AG08395 (cell line): ENCODE measurements around the gene TMEM167B.

Experiments
- DNase-seq: peaks from one replicate; pipeline ENCODE4 v3.0.0; 2012; ENCODE audit warnings: mixed read lengths, low spot score

The TMEM167B gene

DNA sequence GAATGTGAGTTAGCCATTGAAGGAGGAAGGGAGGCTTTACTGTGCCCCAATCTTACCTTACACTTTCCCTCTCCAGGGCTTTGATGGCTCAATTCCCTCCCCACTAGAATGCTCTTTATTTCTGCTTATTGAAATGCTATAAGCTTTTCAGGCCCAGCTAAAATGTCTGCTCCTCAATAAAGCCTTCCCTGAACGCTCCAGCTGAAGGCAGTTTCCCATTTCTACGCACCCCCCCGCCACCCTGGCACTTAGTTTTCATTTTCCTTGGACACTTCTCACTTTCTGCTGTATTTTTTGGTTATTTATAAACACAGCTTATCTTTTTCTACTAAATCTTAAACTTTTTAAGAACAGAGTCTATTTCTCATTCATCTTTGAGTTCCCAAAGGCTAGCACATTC lies 7.1 kb upstream of the TMEM167B start:
- DNase-seq: no peak

DNA sequence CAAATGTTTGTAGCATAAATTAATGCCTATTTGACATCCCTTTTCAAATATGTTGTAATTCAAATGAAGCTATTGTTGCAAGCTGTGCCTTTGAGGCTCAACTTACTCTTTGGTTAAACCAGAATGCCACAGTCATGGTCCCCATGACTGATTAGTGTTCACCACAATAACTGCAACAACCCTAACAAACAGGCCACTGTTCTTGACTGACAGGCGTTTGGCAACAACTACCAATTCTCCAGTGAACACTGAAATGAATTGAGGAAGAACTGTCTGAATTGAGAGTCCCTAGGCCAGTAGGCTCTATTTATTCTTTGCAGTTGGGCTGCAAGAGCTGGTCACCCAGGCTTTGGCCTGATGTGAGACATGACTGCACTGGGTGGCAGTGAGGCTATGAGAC lies 6.6 kb upstream of the TMEM167B start:
- DNase-seq: no peak

DNA sequence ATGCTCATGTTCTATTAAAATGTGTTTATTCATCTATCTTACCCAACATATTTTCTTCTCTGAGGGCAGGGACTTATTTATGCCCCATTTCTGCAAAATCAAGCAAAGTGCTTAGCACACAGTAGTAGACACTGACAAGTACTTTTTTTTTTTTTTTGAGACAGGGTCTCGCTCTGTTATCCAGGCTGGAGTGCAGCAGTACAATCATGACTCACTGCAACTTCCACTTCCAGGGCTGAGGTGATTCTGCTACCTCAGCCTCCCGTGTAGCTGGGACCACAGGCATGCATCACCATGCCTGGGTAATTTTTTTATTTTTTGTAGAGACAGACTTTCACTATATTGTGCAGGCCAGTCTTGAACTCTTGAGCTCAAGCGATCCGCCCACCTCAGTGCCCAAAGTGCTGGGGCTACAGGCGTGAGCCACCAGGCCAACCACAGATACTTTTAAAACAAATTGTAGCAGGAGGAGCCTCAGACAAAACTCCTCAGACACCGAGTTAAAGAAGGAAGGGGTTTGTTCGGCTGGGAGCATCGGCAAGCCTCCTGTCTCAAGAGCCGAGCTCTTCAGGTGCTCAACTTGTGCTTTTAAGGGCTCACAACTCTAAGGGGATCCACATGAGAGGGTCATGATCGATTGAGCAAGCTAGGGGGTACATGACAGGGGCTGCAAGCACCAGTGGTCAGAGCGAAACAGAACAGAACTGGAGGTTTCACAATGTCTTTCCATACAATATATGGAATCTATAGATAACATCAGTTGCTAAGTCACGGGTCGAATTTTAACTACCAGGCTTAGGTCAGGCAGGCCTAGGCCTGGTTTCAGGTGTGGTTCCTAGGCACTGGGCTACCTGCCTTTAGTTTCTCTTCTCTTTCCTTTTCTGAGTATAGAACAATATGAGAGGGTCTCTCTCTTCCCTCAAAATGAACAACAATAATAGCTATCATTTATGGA lies 5.7 kb upstream of the TMEM167B start:
- DNase-seq: no peak

DNA sequence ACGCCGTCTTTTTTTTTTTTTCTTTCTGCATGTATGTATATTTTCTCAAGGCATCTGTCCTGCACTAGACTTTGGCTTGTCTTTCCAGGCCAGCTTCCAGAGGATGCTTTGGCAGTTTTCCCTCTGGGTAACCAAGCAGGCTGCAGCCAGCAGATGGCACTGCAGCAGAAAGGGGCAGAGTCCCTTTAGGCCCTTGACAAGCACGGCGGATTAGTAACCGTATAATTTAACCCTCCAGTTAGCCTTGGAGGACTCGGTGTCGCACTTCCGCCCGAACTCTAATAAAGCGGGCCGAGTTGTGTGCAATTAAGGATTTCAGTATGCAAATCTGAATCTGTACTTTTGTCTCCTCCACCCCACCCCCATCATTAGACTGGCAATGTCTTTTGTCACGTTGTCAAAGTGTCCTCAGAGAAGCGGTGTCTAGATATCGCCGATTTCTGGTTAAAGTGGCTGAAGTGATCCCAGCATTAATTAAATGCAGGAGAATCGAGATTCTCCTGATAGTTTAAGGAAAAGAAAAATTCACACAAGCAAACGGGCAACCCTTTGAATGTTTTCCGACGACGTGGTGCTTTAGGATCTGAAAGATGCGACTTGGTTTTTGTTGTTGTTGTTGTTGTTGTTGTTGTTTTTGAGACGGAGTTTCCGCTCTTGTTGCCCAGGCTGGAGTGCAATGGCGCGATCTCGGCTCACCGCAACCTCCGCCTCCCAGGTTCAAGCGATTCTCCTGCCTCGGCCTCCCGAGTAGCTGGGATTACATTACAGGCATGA lies 1.1 kb upstream of the TMEM167B start:
- no peak for DNase-seq

DNA sequence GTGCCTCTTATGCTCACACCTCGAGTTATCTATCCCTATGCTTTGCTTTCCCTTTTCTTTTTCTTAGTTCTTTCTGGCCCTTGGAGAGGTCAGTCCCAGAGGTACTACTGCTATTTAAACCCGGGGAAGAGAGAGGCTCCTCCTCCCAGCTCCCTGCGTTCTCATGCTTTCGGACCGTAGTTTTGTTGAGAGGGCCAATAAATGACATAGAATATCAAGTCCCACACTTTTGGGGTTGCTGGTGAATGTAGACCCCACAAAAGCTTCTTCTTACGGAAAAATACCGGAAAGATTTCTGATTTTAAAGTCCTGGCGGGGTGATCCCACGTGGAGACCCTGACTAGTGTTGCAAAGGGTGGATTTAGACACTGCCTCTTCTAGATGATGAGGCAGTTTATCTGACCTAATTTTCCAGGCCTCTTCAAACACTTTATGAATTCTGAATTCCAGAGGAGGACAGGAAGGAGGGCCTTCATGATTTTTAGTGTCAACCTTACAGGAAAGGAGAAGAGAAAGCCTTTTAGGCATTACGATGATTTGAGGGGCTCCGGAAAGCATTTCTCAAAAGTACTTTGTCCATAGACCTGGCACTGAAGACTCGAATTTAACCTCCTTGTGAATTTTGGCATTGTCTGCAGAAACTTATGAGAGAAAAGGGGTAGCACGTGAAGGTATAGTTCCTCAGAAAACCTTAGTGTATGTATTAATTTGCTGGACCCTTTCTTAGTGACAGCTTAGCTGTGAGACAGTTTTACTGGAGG lies 694 bp downstream of the TMEM167B start:
- peak; percentile 50 for DNase-seq

DNA sequence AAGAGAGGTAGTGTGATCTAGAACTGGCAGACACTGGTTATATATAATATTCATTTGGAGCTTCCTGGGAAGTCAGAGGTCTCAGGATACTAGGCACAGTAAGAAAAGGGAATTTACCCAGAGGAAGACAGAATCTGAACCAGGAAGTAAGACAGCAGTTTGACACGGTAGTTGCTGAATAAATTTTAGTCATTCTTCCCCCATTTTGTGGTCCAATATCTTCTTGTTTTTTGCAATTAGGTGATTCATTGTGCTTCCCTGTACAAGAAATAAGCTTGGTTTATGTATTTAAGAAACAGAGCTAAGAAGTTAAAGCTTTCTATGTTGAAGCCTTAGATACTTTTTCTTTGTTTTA lies 1.3 kb downstream of the TMEM167B start:
- DNase-seq: no peak

DNA sequence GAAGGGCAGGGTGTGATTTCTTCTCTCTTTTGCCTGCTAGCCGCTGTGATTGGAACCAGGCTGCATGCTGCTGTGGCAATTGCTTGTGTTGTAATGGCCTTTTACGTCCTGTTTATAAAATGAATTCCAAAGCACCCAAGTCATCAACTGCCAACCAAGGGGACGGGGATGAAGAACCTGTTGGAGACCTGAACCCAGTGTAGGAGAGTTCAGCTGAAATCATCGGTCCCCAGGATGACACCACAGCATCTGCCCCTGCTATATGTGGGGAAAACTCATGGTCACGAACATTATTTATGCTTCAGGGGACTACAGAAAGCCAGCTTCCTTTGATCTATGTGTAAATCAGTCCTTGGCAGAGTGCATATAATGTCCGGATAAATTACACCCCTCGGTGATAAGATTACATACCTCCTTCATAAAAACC lies 3.8 kb downstream of the TMEM167B start:
- no peak for DNase-seq

DNA sequence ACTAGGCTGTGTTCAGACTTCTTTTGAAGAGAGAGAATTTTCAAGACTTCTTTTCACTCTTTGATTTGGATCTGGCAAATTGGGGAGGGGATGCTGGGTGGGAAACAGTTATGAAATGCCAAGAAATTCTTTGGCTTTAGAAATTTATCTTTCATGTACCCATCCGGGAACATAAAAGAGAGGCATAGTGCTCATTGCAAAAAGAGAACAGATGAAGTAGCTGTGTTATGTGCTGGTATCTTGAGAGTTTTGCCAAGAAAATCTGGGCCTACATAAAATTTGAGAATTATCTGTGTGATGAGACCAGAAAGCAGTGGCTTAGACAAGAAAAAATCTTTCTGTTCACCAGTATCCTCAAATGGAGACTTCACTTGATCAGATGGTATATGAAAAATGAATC lies 4.3 kb downstream of the TMEM167B start:
- no peak for DNase-seq

DNA sequence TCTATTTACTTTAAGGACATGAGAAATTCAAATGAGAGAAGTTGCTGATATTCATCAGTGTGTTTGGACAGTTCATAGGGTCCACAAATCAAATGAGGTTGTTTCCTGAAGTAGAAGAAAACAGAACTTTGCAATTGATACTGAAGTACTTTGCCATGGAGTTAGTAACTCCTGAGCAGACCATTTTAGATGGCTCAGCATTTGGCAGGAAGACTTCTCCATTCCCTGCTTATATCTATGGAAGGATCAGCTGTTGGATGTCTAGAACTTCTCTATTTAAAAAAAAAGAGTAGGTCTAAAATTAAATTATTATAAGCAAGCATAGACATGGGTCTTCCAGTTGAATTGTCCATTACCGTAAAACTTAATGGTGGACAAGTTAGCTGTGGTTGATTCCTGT lies 5.1 kb downstream of the TMEM167B start:
- DNase-seq: no peak

DNA sequence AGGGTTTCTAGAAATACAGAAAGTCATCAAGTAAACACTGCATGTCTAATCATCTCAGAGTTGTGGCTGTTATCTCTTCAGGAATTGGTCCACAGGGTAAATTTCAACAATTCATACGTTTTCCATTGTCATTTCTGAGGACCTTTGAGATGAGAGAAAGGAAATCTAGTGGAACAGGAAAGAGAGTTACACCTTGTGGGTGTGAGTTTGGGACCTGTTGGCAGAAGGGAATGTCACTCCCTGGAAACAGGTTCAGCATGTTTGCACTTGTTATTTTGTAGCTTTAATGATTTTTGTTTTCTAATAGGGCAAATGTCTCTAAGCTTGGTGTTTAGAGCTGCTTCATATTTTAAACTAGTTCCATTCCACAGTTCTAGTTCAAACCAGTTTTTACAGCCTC lies 5.6 kb downstream of the TMEM167B start:
- DNase-seq: no peak

DNA sequence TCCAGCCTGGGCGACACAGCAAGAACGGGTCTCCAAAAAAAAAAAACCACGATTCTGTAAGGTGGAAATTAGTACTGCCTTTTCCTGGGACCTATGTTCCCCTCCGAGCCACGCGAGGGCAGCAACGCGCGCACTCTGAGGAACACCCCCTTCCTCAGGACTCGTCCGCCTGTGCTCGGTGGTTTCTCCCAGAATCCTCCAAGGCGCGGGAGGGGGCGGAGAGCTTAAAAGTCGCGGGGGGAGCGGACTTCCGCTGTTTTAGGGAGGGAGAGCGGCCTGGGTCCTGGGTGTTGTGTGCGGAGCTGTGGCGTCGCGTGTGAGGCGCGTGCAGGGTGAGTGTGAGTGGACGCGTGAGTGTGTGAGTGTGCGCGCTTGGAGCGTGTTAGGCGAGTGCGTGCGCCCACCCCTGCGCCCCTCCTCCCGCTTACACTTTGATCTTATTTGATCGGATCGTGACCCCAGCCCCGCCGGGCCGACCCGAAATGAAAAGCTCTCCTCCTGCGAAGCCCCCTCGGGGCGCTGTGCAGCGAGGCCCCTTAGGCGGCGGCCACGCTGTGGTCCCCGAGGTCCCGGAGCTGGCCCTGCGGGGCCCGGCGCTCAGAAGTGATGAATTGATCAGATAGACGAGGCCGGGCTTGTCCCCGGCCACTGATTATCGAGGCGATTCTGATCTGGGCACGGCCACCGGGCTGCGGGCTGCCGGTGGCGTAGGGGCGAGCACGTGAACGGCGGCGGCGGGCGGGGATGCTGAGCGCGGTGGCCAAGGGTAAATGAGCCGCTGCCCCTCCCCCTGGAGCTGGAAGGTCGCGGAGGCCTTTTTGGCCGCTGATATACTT lies 9.6 kb downstream of the TMEM167B start:
- DNase-seq: peak; percentile 96

DNA sequence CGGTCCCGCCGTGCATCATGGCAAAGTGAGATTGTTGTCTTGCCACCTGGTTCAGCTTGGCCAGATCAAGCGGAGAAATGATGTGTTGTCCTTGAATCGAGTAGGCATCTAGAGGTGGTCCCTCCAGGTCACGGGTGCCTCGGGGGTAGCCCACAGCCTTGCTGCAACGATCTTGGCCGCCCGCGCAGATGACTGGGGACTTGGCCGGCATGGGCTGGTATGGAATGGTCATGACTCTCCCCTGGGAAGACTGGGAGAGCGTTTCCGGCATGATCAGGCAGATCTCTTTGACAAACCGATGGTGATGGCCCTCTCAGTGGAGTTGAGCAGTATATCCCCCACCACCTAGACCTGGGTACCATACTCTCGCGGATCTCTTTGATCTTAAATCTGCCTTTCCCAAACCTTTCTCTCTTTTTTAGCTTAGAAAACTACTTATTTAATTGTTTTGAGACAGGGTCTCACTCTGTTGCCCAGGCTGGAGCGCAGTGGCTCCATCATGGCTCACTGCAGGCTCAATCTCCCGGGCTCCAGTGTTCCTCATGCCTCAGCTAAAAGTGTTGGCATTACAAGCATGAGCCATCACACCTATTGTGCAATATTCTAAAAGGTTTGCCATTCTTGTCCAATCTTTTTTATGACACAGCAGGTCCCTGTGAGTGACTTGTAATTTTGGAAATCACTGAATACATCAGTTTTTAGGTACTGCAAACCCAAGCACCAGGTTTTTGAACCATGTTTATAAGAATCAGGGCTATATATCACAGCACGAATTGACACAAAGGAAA lies 14.0 kb downstream of the TMEM167B start:
- DNase-seq: no peak

DNA sequence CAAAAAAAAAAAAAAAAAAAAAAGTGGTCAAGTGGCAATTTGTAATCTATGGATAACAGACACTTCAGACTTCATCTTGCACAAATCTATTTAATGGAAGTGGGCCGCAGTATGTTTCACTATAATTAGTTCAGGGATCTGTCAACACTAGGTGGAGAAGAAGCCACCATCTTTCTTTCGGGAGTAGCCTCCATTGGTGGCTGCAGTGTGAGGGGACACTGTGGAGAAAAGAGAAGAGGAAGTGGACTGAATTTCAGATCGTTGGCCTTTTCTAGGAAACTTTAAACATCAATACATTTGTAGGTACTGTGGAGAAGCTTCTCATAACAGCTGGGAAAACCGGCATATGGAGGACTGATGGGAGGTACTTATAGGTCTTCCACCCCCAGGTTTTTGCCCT lies 15.3 kb downstream of the TMEM167B start:
- no peak for DNase-seq

DNA sequence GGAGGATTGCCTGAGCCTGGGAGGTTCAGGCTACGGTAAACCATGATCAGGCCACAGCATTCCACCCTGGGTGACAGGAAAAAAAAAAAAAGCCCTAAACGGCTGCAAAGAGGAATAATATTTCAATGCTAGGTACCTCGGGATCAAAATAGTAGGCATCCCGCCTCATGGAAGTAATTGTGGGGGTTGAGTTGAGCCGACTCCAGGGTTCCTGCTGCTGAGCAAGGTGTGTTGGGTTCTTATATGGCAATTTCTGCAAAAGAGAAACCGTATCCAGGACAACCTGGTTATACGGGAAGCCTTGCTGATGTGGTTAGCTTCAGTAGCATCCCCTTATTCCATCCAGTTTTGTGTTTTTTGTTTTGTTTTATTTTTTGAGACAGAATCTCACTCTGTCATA lies 17.2 kb downstream of the TMEM167B start:
- DNase-seq: no peak

DNA sequence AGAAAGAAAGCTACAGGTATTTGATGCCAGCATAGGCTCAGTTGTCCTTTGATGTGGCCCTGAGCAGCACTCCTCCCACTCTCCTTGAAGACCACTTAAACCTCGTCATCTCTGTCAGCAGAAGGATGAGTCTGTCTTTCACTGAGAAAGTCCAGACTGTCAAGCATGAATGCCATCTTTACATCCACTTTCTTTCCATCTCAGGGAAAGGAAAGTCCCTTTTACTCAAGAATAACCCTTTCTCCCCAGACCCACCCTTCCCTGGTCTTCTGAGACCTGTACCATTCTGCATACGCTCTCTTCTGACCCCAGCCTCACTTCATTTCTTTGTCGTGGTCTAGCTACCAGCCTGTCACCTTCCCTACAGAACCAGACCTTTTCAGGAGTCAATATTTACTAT lies 19.3 kb downstream of the TMEM167B start:
- DNase-seq: no peak

DNA sequence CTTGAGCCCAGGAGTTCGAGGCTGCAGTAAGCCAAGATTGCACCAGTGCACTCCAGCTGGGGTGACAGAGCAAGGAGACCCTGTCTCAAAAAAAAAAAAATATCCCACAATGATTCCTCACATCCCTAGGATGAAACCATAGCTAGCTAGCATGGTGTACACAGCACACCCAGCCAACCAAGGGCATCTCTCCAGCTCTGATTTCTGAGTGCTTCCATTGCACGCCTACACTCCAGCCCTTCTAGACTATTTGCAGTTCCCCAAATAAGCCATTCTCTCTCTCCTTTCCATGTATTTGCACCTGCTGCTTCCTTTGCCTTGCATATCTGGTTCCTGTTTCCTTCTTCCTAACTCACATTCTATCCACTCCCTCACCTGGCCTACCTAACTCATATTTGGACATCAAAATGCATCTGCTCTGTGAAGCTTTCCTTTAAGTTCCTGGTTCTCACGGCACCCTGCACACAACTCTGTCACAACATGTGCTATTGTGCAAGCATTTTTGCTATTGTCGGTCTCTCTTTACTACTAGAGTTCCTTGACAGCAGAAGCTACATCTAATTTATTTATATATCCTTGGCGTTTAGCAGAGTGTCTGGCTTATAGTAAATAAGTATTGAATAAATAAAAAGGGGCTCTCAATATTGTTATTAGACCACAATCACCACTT lies 21.0 kb downstream of the TMEM167B start:
- no peak for DNase-seq

DNA sequence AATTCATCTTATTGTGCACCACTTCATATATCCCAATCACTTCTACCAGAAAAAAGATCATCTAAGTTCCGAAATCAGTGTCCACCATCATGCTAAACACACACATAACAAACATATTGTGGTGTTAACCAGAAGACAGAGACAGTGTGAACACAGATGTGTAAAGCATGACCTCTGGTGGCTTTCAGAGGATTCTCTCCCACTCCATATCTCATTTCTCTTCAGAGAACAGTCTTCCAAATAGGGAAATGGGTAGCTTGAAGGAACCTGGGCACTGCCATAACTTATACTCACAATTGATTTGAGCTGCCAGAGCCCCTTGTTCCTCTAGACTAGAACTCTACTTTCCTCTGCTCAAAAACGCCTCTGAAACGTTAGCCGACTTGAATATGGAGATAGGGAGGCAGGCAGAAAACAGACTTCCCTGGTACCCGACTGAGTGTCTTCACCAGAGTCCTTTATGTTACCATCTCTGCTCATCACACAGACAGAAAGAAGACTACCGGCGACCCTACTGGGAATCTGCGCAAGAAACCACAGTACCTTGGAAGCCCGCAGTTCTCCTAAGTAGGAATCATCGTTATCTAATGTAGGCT lies 21.6 kb downstream of the TMEM167B start:
- DNase-seq: peak; percentile 56

DNA sequence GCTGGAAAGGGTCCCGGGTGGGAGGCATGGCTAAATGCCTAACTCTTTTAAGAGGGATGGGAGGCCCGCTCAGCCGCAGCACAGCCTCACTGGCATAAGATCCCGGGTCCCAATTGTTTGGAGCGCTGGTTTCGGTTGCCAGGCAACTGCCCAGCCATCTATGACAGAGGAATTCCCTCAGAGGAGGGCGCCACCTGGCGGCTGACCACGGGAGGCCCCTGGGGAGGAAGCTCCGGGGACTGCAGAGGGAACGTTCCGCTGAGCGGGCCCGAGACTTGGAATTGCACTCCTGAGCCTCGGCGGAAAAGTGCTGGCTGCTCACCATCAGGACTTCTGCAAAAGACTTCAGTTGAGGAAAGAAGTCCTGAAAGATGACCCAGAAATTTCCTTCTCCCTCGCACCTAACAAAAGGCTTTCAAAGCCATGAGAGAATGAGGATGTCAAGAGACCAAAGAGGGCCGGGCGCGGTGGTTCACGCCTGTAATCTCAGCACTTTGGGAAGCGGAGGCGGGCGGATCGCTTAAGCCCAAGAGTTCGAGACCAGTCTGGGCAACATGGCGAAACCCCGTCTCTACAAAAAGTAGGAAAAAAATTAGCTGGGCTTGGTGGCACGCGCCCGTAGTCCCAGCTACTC lies 22.2 kb downstream of the TMEM167B start:
- DNase-seq: peak; percentile 95

DNA sequence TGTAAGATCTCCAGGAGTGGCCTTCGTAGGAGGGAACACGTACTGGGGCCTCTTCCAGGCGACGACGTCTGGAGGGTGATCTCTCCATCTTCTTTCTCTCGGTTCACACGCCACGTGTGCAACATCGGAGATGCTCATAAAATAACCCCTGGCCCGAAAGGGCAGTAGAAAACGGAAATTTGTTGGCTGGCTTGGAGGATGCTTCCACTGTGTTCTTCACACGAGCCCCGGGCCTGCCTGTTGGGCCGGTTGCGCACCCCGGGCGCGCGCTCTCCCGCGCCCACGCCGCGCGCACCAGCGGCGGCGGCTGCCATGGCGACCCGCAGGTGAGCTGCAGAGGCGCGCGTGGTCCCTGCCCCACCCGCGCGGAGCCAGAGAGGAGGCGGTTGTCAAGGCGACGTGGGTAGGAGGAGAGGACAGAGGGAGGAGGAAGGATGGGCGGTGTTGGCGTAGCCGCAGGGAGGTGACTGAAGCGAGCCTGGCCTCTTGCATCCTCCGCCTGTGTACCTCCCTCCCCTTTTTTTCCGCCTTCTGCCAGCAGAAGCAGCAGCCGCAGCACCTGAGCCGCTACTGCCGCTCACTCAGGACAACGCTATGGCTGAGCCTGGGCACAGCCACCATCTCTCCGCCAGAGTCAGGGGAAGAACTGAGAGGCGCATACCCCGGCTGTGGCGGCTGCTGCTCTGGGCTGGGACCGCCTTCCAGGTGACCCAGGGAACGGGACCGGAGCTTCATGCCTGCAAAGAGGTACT lies 23.2 kb downstream of the TMEM167B start, which contains the start of gene ELAPOR1:
Gene ELAPOR1, plus strand, starts transcription at position 526 of the 752 bp plus-strand sequence. Its CDS starts 69 bp downstream, at position 595.
- DNase-seq: no peak
